HepG2 (cell line): Measurements from ENCODE around the gene ANP32B.

Experiments
- ELF4 ChIP-seq: sonication (generic); formaldehyde crosslinking; IDR thresholded peaks from 2 replicates; pipeline ENCODE4 v1.5.0; 2020; ENCODE audit warnings: missing genetic modification reagents, mild to moderate bottlenecking, moderate library complexity, borderline replicate concordance
- EZH2 ChIP-seq: conservative IDR thresholded peaks from 2 replicates; pipeline ENCODE4 v1.6.1; 2012; ENCODE audit warnings: mild to moderate bottlenecking, low read depth, low read length, moderate library complexity
- FOSL2 ChIP-seq: sonication (generic); formaldehyde crosslinking; IDR thresholded peaks from 2 replicates; pipeline ENCODE4 v1.4.0; 2020; ENCODE audit warnings: missing genetic modification reagents
- RFX5 ChIP-seq: IDR thresholded peaks from 2 replicates; pipeline ENCODE4 v1.6.1; 2011; ENCODE audit warnings: low read depth, low read length, improper control_type of control experiment
- TF ChIP-seq, protein P1 (sequence below): sonication (generic); formaldehyde crosslinking; IDR thresholded peaks from 2 replicates; pipeline ENCODE4 v1.4.0; 2020; ENCODE audit warnings: mild to moderate bottlenecking, missing genetic modification reagents, borderline replicate concordance
- TF ChIP-seq, protein P2 (sequence below): sonication (generic); formaldehyde crosslinking; IDR thresholded peaks from 2 replicates; pipeline ENCODE4 v1.5.0; 2020; ENCODE audit warnings: mild to moderate bottlenecking, missing genetic modification reagents, moderate library complexity
- TF ChIP-seq, protein P3 (sequence below): sonication (generic); formaldehyde crosslinking; IDR thresholded peaks from 2 replicates; pipeline ENCODE4 v1.8.0; 2022; ENCODE audit warnings: mild to moderate bottlenecking, missing genetic modification reagents; ENCODE audit not compliant: insufficient replicate concordance

DNA sequence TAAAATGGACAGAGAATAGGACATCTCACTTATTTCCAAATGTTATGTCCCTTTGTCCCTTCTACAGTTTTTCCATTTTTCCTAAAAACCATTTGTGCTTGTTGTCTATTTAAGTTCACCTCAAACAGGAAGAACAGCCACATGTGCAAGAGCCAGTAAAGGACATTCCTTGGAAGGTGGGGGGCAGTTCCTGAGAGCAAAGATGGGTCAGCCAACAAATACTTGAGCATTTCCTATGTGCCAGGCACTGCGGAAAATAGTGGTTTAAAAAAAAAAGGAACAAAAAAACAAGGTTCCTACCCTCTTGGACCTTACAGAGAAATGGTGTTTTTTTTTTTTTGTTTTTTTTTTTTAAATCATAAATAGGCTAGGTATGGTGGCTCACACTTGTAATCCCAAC is 26.8 kb downstream of the ANP32B start:
- TF ChIP-seq RFX5: no peak
- TF ChIP-seq, protein P1, sequence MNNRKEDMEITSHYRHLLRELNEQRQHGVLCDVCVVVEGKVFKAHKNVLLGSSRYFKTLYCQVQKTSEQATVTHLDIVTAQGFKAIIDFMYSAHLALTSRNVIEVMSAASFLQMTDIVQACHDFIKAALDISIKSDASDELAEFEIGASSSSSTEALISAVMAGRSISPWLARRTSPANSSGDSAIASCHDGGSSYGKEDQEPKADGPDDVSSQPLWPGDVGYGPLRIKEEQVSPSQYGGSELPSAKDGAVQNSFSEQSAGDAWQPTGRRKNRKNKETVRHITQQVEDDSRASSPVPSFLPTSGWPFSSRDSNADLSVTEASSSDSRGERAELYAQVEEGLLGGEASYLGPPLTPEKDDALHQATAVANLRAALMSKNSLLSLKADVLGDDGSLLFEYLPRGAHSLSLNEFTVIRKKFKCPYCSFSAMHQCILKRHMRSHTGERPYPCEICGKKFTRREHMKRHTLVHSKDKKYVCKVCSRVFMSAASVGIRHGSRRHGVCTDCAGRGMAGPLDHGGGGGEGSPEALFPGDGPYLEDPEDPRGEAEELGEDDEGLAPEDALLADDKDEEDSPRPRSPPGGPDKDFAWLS (CRISPR knock-in tag): no peak
- TF ChIP-seq, protein P2, sequence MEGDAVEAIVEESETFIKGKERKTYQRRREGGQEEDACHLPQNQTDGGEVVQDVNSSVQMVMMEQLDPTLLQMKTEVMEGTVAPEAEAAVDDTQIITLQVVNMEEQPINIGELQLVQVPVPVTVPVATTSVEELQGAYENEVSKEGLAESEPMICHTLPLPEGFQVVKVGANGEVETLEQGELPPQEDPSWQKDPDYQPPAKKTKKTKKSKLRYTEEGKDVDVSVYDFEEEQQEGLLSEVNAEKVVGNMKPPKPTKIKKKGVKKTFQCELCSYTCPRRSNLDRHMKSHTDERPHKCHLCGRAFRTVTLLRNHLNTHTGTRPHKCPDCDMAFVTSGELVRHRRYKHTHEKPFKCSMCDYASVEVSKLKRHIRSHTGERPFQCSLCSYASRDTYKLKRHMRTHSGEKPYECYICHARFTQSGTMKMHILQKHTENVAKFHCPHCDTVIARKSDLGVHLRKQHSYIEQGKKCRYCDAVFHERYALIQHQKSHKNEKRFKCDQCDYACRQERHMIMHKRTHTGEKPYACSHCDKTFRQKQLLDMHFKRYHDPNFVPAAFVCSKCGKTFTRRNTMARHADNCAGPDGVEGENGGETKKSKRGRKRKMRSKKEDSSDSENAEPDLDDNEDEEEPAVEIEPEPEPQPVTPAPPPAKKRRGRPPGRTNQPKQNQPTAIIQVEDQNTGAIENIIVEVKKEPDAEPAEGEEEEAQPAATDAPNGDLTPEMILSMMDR: no peak
- no peak for TF ChIP-seq EZH2
- TF ChIP-seq ELF4 (CRISPR knock-in tag): no peak
- TF ChIP-seq, protein P3, sequence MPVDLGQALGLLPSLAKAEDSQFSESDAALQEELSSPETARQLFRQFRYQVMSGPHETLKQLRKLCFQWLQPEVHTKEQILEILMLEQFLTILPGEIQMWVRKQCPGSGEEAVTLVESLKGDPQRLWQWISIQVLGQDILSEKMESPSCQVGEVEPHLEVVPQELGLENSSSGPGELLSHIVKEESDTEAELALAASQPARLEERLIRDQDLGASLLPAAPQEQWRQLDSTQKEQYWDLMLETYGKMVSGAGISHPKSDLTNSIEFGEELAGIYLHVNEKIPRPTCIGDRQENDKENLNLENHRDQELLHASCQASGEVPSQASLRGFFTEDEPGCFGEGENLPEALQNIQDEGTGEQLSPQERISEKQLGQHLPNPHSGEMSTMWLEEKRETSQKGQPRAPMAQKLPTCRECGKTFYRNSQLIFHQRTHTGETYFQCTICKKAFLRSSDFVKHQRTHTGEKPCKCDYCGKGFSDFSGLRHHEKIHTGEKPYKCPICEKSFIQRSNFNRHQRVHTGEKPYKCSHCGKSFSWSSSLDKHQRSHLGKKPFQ (CRISPR knock-in tag): no peak
- TF ChIP-seq FOSL2: no peak
